Measurements from ENCODE around the gene BCDIN3D. TPM values are rescaled to one million over a fixed set of nuclear protein-coding genes. Genes with fewer than 3 reads are reported as not detected.

BCDIN3D gene
- polyA plus RNA-seq, 3 donors: 6.7 to 8.7 (median 8.1) TPM

Other genes starting within 250 kb of the BCDIN3D start
- gene FAM186B, start 237.5 kb downstream of the BCDIN3D start, polyA plus RNA-seq (ENCODE audit: insufficient read length in 3 of 3): under 1 TPM; 0.65 to 0.76 (median 0.67) TPM
- 10 to 100 TPM; 20.0 to 21.1 (median 20.9) TPM for gene PRPF40B, start 219.5 kb downstream of the BCDIN3D start, polyA plus RNA-seq (ENCODE audit: insufficient read length in 3 of 3)
- 10 to 100 TPM; 36.7 to 43.1 (median 40.1) TPM for gene FMNL3, start 135.7 kb downstream of the BCDIN3D start, polyA plus RNA-seq (ENCODE audit: insufficient read length in 3 of 3)
- 100 to 1,000 TPM; 778 to 791 (median 781) TPM for gene TMBIM6, start 101.5 kb downstream of the BCDIN3D start, polyA plus RNA-seq (ENCODE audit: insufficient read length in 3 of 3)
- 10 to 100 TPM; 11.6 to 13.9 (median 12.3) TPM for gene NCKAP5L, start 14.7 kb downstream of the BCDIN3D start, polyA plus RNA-seq (ENCODE audit: insufficient read length in 3 of 3)
- gene FAIM2, start 60.8 kb upstream of the BCDIN3D start, polyA plus RNA-seq (ENCODE audit: insufficient read length in 3 of 3): 1 to 10 TPM; 2.1 to 5.9 (median 2.8) TPM
- gene AQP2, start 107.6 kb upstream of the BCDIN3D start, polyA plus RNA-seq (ENCODE audit: insufficient read length in 3 of 3): 100 to 1,000 TPM in 1 of 3 donors, 10 to 100 TPM in 2; 78.6 to 104 (median 97.4) TPM
- 1 to 10 TPM; 1.1 to 2.2 (median 2.0) TPM for gene AQP5, start 118.8 kb upstream of the BCDIN3D start, polyA plus RNA-seq (ENCODE audit: insufficient read length in 3 of 3)
- gene AQP6, start 129.8 kb upstream of the BCDIN3D start, polyA plus RNA-seq (ENCODE audit: insufficient read length in 3 of 3): 10 to 100 TPM; 16.1 to 19.3 (median 18.4) TPM
- gene RACGAP1, start 182.4 kb upstream of the BCDIN3D start, polyA plus RNA-seq (ENCODE audit: insufficient read length in 3 of 3): 10 to 100 TPM; 51.5 to 58.4 (median 57.5) TPM
- gene ASIC1, start 214.5 kb upstream of the BCDIN3D start, polyA plus RNA-seq (ENCODE audit: insufficient read length in 3 of 3): 1 to 10 TPM; 3.3 to 4.1 (median 4.0) TPM
- 100 to 1,000 TPM; 157 to 185 (median 168) TPM for gene SMARCD1, start 242.2 kb upstream of the BCDIN3D start, polyA plus RNA-seq (ENCODE audit: insufficient read length in 3 of 3)